Measurements from ENCODE around the gene CDH23.

The CDH23 gene

DNA sequence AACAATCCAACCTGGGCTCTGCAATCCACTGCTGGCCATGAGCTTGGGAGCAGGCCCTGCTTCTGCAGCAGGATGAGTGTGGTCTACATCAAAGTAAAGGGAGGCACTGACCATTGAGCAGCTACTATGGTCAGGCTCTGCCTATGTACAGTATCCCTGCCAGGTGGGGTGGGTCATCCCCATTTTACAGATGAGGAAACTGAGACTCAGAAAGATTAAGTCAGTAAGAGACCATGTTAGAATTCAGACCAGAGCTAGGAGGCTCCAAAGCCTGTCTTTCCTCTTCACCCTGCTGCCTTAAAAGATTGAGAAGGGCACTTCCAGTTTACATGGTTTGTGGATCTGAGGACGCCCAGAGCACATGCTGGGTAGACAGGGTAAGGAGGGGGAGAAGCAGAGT, 27.1 kb upstream of the CDH23 start:
- no peak overlapping the region for H3K4me3 ChIP-seq
- TF ChIP-seq, protein P1, sequence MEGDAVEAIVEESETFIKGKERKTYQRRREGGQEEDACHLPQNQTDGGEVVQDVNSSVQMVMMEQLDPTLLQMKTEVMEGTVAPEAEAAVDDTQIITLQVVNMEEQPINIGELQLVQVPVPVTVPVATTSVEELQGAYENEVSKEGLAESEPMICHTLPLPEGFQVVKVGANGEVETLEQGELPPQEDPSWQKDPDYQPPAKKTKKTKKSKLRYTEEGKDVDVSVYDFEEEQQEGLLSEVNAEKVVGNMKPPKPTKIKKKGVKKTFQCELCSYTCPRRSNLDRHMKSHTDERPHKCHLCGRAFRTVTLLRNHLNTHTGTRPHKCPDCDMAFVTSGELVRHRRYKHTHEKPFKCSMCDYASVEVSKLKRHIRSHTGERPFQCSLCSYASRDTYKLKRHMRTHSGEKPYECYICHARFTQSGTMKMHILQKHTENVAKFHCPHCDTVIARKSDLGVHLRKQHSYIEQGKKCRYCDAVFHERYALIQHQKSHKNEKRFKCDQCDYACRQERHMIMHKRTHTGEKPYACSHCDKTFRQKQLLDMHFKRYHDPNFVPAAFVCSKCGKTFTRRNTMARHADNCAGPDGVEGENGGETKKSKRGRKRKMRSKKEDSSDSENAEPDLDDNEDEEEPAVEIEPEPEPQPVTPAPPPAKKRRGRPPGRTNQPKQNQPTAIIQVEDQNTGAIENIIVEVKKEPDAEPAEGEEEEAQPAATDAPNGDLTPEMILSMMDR (IDR thresholded peaks at IDR 0.05) = no peak
- no peaks in the 10 kb centered on the region for H3K4me1 ChIP-seq
- no peak overlapping the region for H3K27ac ChIP-seq
- DNase-seq = no peak
- H3K9me3 ChIP-seq = no peaks in the 10 kb centered on the region
- intact Hi-C loops (cut with DNase I; ENCODE audit: low total_unique reads) = no loop called here
- no peaks in the 10 kb centered on the region for H3K36me3 ChIP-seq
- peaks cover 0 to 13% of the 10 kb centered on the region in 2 donors for H3K27me3 ChIP-seq

DNA sequence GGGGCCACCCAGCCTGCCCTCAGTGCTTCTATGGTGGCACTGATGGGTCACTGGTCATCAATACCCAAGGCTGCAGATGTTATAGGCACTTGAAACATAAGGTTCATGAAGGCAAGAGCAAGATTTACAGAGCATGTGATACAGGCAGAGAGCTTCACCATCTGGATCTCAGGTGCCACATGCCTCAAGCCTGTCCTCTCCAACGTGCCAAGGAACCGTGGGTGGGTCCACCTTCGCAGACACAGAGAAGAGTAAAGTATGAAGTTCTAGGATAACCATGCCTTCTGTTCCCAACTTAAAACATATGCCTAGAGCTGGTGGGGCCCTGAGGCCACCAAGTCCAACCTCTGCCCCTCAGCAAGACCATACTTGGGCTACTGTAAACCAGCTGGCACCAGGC, 26.7 kb upstream of the CDH23 start:
- H3K36me3 ChIP-seq = no peaks in the 10 kb centered on the region
- no peaks in the 10 kb centered on the region for H3K4me1 ChIP-seq
- no peak overlapping the region for H3K27ac ChIP-seq
- DNase-seq = no peak
- no peak overlapping the region for H3K4me3 ChIP-seq
- H3K9me3 ChIP-seq = no peaks in the 10 kb centered on the region
- H3K27me3 ChIP-seq = peaks cover 0 to 13% of the 10 kb centered on the region in 2 donors
- intact Hi-C loops (cut with DNase I; ENCODE audit: low total_unique reads) = no loop called here
- TF ChIP-seq, protein P1 (IDR thresholded peaks at IDR 0.05) = no peak

DNA sequence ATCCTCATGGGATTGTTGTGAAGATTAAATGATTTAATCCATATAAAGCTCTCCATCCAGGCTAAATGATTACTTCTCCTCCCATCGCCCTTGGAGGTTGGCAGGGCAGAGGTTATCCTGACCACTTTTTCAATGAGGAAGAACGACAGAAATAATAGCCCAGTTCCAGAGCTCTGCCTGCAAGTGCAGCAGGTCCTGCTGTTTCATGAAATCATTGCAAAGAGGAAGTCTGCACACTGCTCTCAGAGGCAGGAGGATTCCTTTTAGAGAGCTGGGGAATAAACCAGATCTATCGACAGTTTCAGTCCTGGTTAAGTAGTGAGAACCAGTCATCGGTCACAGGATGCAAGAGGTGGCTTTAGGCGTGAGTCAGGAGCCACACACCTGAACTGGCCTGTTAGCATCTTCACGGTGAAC, 25.0 kb upstream of the CDH23 start:
- H3K27ac ChIP-seq = no peak overlapping the region
- H3K4me1 ChIP-seq = peaks cover 0 to 3% (median 2%) of the 10 kb centered on the region in 4 donors
- intact Hi-C loops (cut with DNase I; ENCODE audit: low total_unique reads) = no loop called here
- H3K36me3 ChIP-seq = no peaks in the 10 kb centered on the region
- H3K4me3 ChIP-seq = no peak overlapping the region
- H3K9me3 ChIP-seq = no peaks in the 10 kb centered on the region
- TF ChIP-seq, protein P1 (IDR thresholded peaks at IDR 0.05) = no peak
- H3K27me3 ChIP-seq = peaks cover 0 to 13% of the 10 kb centered on the region in 2 donors
- no peak for DNase-seq

GRCh38 chr10:71372882-71373495, 23.7 kb upstream of the CDH23 start:
- TF ChIP-seq, protein P1 (IDR thresholded peaks at IDR 0.05) = no peak
- Histone ChIP-seq H3K4me3 (no peak overlapping the region), H3K27ac (no peak overlapping the region), H3K9me3 (no peaks in the 10 kb centered on the region), H3K4me1 (peaks cover 0 to 11% (median 7%) of the 10 kb centered on the region in 4 donors), H3K27me3 (peaks cover 0 to 13% of the 10 kb centered on the region in 2 donors), H3K36me3 (no peaks in the 10 kb centered on the region)
- DNase-seq = no peak
- intact Hi-C loops (cut with DNase I; ENCODE audit: low total_unique reads) = no loop called here

- Histone ChIP-seq H3K27ac (no peak overlapping the region), H3K4me3 (no peak overlapping the region), H3K9me3 (no peaks in the 10 kb centered on the region), H3K4me1 (peaks cover 0 to 11% (median 8%) of the 10 kb centered on the region in 4 donors), H3K27me3 (peaks cover 0 to 7% of the 10 kb centered on the region in 2 donors), H3K36me3 (no peaks in the 10 kb centered on the region)
- DNase-seq = no peak
- TF ChIP-seq, protein P1 (IDR thresholded peaks at IDR 0.05) = no peak
- intact Hi-C loops (cut with DNase I; ENCODE audit: low total_unique reads) = loop anchor here (5.0 kb wide), 1 partner anchor 52 kb away; no protein-coding TSS in a partner anchor
These were observed 22.1 kb upstream of the CDH23 start for GRCh38 chr10:71374481-71375233.
